Measurements from ENCODE around the gene MTAP. TPM values are rescaled to one million over a fixed set of nuclear protein-coding genes. Genes with fewer than 3 reads are reported as not detected.

MTAP gene
- total RNA-seq, 1 donor from 2014 or later = 90.0 TPM

DNA sequence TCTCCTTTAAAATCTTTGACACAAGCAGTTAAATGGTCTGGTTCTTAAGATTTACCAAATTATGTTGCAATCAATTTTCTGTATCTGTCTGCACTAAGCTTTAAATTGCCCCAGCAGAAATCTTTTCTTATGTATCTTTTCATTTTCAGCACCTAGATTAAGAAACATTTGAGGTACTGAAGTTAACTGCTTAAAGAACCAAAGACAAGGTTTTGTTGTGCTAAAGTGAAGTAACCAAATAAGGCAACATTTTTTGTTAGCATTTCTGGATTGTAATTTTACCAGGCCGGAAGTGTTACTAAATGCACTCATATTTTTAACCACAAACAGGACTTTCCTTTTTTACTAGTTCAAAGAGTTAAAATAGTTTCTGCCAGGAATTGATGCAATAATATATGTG lies 24.1 kb upstream of the MTAP start:
- Mint-ChIP-seq H3K27ac (no peak overlapping the region), H3K4me3 (no peak overlapping the region), H3K36me3 (no peaks in the 10 kb centered on the region), H3K4me1 (peaks cover 12% of the 10 kb centered on the region), H3K27me3 (ENCODE audit: low read depth) (no peaks in the 10 kb centered on the region), H3K9me3 (no peaks in the 10 kb centered on the region)
- TF ChIP-seq, protein P1, sequence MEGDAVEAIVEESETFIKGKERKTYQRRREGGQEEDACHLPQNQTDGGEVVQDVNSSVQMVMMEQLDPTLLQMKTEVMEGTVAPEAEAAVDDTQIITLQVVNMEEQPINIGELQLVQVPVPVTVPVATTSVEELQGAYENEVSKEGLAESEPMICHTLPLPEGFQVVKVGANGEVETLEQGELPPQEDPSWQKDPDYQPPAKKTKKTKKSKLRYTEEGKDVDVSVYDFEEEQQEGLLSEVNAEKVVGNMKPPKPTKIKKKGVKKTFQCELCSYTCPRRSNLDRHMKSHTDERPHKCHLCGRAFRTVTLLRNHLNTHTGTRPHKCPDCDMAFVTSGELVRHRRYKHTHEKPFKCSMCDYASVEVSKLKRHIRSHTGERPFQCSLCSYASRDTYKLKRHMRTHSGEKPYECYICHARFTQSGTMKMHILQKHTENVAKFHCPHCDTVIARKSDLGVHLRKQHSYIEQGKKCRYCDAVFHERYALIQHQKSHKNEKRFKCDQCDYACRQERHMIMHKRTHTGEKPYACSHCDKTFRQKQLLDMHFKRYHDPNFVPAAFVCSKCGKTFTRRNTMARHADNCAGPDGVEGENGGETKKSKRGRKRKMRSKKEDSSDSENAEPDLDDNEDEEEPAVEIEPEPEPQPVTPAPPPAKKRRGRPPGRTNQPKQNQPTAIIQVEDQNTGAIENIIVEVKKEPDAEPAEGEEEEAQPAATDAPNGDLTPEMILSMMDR (IDR thresholded peaks at IDR 0.05; ENCODE audit: unreplicated experiment) = no peak
- no peak for DNase-seq (ENCODE audit: low spot score in 2 of 2, unreplicated experiment in 2 of 2)

DNA sequence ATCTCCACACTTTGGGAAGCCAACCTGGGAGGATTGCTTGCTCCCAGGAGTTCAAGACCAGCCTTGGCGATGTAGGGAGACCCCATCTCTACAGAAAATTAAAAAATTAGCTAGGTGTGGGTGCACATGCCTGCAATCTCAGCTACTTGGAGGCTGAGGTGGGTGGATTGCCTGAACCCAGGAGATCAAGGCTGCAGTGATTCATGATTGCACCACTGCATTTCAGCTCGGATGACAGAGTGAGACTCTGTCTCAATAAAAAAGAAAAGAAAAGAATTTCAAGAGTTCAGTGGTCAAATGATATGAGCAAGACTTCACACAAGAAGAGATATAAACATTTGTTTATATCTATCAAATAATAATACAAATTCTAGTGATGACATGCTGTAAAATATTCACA lies 23.0 kb upstream of the MTAP start:
- Mint-ChIP-seq H3K4me3 (no peak overlapping the region), H3K27me3 (ENCODE audit: low read depth) (no peaks in the 10 kb centered on the region), H3K9me3 (no peaks in the 10 kb centered on the region), H3K4me1 (peaks cover 20% of the 10 kb centered on the region), H3K36me3 (no peaks in the 10 kb centered on the region), H3K27ac (no peak overlapping the region)
- no peak for DNase-seq (ENCODE audit: low spot score in 2 of 2, unreplicated experiment in 2 of 2)
- TF ChIP-seq, protein P1 (IDR thresholded peaks at IDR 0.05; ENCODE audit: unreplicated experiment) = no peak

DNA sequence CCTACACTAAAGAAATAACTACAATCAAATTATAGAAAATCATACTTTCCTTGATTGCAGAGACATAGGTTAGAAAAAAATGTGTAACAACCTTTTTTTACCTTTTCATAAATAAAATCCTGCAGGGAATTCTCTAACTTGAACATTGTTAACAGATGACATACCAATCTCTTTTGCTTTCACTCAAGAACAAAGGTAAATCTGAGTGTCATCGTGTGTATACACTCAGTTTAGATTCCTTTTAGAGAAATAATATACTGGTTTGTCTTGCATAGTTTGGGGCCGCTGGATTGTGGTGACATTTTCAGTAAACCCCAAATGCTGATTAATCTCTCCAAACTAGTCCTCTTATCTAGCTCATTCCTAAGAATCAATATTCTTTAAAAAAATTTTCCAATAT lies 20.8 kb upstream of the MTAP start:
- peak overlapping the region; percentile 86 for H3K27ac Mint-ChIP-seq
- TF ChIP-seq, protein P1 (IDR thresholded peaks at IDR 0.05; ENCODE audit: unreplicated experiment) = no peak
- no peak for DNase-seq (ENCODE audit: low spot score in 2 of 2, unreplicated experiment in 2 of 2)
- H3K36me3 Mint-ChIP-seq = no peaks in the 10 kb centered on the region
- no peaks in the 10 kb centered on the region for H3K27me3 Mint-ChIP-seq (ENCODE audit: low read depth)
- H3K9me3 Mint-ChIP-seq = no peaks in the 10 kb centered on the region
- peaks cover 25% of the 10 kb centered on the region for H3K4me1 Mint-ChIP-seq
- no peak overlapping the region for H3K4me3 Mint-ChIP-seq

DNA sequence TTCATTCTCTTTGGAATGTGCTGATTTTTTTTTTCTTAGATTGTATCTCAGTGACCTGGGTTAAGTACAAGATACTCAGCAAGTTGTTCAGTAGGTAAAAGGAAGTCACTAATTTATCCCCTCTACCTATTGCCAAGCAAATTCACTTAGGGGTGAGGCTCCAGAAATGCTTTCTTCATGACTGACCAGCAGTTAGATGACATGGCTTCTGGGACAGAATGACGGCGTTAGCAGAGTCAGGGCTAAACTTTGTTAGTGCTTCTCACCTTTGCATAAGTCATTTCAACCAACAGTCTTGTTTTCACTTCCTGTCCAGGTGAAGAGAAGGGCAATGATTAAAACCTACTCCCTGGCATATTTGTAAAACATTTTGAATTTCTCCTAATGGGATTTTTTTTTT lies 20.2 kb upstream of the MTAP start:
- Mint-ChIP-seq H3K4me1 (peaks cover 27% of the 10 kb centered on the region), H3K36me3 (no peaks in the 10 kb centered on the region), H3K9me3 (no peaks in the 10 kb centered on the region), H3K27ac (peak overlapping the region; percentile 86), H3K4me3 (no peak overlapping the region), H3K27me3 (ENCODE audit: low read depth) (no peaks in the 10 kb centered on the region)
- TF ChIP-seq, protein P1 (IDR thresholded peaks at IDR 0.05; ENCODE audit: unreplicated experiment) = no peak
- no peak for DNase-seq (ENCODE audit: low spot score in 2 of 2, unreplicated experiment in 2 of 2)

DNA sequence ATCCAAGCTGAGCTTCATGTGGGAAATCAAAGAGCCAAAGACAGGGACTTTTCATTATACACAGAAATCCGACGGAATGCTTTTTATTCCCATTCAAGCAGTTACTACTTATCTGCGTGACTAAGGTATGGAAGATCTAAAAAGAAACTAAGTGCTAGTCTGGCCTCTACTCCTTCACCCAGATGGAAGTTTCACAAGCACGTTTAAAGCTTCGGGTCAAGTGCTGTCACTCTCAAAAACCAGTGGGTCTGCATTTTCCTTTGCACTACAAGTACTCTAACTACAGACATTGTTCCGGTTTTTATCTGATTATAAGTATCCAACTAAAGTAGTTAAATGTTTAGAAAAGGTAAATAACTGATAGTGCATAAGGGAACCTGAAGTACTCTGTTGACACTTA lies 13.7 kb upstream of the MTAP start:
- H3K36me3 Mint-ChIP-seq = no peaks in the 10 kb centered on the region
- TF ChIP-seq, protein P1 (IDR thresholded peaks at IDR 0.05; ENCODE audit: unreplicated experiment) = no peak
- no peak overlapping the region for H3K4me3 Mint-ChIP-seq
- H3K27ac Mint-ChIP-seq = peak overlapping the region; percentile 83
- DNase-seq (ENCODE audit: low spot score in 2 of 2, unreplicated experiment in 2 of 2) = no peak
- peaks cover 33% of the 10 kb centered on the region for H3K4me1 Mint-ChIP-seq
- H3K27me3 Mint-ChIP-seq (ENCODE audit: low read depth) = no peaks in the 10 kb centered on the region
- no peaks in the 10 kb centered on the region for H3K9me3 Mint-ChIP-seq

DNA sequence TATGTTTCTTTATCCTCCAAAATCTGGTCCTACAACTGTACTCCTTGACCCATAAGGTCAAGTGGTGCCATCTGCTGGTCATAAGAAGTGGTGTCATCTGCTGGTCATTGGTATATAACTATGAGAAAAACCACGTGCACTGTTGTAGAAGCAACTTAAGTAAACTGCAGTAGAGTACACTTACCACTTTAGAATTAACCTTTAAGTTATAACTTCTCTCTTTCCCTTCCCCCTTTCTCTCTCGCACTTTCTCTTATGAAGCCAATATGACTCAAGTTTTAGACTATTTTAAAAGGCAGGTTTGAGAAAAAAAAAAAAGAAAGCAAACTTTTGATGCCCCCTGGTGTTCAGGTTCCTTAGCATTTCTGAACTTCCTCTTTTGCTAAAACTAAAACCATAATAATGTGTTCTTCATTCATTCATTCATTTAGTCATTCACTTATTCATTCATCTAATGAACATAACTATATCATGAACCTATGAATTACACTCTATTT lies 12.8 kb upstream of the MTAP start:
- Mint-ChIP-seq H3K4me1 (peaks cover 25% of the 10 kb centered on the region), H3K36me3 (no peaks in the 10 kb centered on the region), H3K4me3 (peak overlapping the region; percentile 47), H3K9me3 (no peaks in the 10 kb centered on the region), H3K27me3 (ENCODE audit: low read depth) (no peaks in the 10 kb centered on the region), H3K27ac (no peak overlapping the region)
- DNase-seq (ENCODE audit: low spot score in 2 of 2, unreplicated experiment in 2 of 2) = no peak
- TF ChIP-seq, protein P1 (IDR thresholded peaks at IDR 0.05; ENCODE audit: unreplicated experiment) = peak; percentile 87

All from mesothelial cell of epicardium (in vitro differentiated cells).